ENCODE results near the gene PRKCZ. TPM values are rescaled to one million over a fixed set of nuclear protein-coding genes. Genes with fewer than 3 reads are reported as not detected.
A peak's percentile ranks its signal among the peaks of the same experiment; 100 is the strongest.

The PRKCZ gene
- total RNA-seq, 1 donor from 2014 or later: 33.4 TPM

DNA sequence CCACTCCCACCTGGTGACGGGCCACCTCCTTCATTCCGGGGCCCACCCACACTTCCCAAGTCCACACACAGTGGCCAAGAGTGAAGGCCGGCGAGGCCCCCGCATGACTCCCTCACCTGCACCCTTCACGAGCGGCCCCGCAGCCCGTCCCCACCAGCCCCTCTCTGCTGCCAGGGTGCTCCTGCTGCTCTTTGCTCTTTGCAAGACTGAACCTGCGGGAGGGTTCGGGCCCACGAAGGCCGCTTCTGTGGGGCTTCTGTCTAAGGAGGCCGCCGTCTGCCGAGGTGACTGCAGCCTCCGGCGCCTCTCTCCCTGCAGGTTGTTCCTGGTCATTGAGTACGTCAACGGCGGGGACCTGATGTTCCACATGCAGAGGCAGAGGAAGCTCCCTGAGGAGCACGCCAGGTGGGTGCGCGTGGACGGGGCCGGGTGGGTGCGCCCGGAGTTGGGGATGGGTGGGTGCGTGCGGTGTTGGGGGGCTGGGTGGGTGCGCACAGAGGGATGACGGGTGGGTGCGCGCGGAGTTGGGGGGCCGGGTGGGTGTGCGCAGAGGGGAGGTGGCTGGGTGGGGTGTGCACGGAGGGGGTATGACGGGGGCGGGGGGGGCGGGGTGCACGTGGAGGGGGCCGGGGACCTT is 119.1 kb downstream of the PRKCZ start:
- no peaks in the 10 kb centered on the region for H3K36me3 Mint-ChIP-seq
- Histone ChIP-seq H3K9me3 (ENCODE audit: low read depth) (no peaks in the 10 kb centered on the region), H3K27me3 (no peaks in the 10 kb centered on the region), H3K4me3 (no peak overlapping the region), H2AFZ (replicated peaks) (no peak overlapping the region), H4K20me1 (ENCODE audit: low read depth) (peaks cover 3% of the 10 kb centered on the region), H3K9ac (no peak overlapping the region), H3K79me2 (ENCODE audit: low read depth) (no peaks in the 10 kb centered on the region), H3K4me1 (no peaks in the 10 kb centered on the region), H3K36me3 (no peaks in the 10 kb centered on the region), H3K4me2 (no peak overlapping the region), H3F3A (ENCODE audit: low read depth) (peaks cover 3% of the 10 kb centered on the region), H3K27ac (no peak overlapping the region)
- no peak overlapping the region for H3K27ac Mint-ChIP-seq
- H3K4me3 Mint-ChIP-seq: no peak overlapping the region
- H3K4me1 Mint-ChIP-seq: no peaks in the 10 kb centered on the region
- no peak for DNase-seq (ENCODE audit: low spot score)
- no peaks in the 10 kb centered on the region for H3K9me3 Mint-ChIP-seq
- TF ChIP-seq EZH2phosphoT487 (IDR thresholded peaks at IDR 0.05) (no peak), EZH2 (IDR thresholded peaks at IDR 0.05) (no peak)
- TF ChIP-seq, protein P1, sequence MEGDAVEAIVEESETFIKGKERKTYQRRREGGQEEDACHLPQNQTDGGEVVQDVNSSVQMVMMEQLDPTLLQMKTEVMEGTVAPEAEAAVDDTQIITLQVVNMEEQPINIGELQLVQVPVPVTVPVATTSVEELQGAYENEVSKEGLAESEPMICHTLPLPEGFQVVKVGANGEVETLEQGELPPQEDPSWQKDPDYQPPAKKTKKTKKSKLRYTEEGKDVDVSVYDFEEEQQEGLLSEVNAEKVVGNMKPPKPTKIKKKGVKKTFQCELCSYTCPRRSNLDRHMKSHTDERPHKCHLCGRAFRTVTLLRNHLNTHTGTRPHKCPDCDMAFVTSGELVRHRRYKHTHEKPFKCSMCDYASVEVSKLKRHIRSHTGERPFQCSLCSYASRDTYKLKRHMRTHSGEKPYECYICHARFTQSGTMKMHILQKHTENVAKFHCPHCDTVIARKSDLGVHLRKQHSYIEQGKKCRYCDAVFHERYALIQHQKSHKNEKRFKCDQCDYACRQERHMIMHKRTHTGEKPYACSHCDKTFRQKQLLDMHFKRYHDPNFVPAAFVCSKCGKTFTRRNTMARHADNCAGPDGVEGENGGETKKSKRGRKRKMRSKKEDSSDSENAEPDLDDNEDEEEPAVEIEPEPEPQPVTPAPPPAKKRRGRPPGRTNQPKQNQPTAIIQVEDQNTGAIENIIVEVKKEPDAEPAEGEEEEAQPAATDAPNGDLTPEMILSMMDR (IDR thresholded peaks at IDR 0.05): no peak
- H3K27me3 Mint-ChIP-seq (ENCODE audit: insufficient read depth, low read depth): peaks cover 2% of the 10 kb centered on the region

DNA sequence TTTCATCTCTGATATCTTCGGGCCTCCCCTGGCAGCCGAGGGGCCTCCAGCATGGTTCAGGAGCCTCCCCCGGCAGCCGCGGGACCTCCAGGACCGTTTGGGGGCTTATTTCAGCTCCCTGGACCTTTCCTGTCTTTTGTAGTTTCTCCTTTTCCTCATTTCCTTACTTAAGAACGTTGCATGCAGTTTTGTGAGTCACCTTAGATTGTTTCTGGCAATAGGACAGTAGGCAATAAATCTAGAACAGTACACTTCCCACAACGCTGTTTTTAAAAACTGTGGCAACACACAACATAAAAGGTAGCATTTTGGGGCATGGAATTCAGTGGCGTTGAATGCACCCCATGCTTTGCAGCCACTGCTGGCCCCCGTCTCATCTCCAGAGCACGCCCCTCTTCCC is 120.0 kb downstream of the PRKCZ start:
- no peak overlapping the region for H2AFZ ChIP-seq (replicated peaks)
- no peaks in the 10 kb centered on the region for H3K4me1 Mint-ChIP-seq
- TF ChIP-seq EZH2 (IDR thresholded peaks at IDR 0.05): no peak
- TF ChIP-seq, protein P1 (IDR thresholded peaks at IDR 0.05): no peak
- no peak for TF ChIP-seq EZH2phosphoT487 (IDR thresholded peaks at IDR 0.05)
- no peaks in the 10 kb centered on the region for H3K9me3 ChIP-seq (ENCODE audit: low read depth)
- no peak overlapping the region for H3K27ac ChIP-seq
- no peak overlapping the region for H3K4me2 ChIP-seq
- H3K9me3 Mint-ChIP-seq: no peaks in the 10 kb centered on the region
- peaks cover 3% of the 10 kb centered on the region for H4K20me1 ChIP-seq (ENCODE audit: low read depth)
- no peak for DNase-seq (ENCODE audit: low spot score)
- H3K27me3 Mint-ChIP-seq (ENCODE audit: insufficient read depth, low read depth): peaks cover 3% of the 10 kb centered on the region
- H3K27ac Mint-ChIP-seq: peak overlapping the region; percentile 80
- no peaks in the 10 kb centered on the region for H3K79me2 ChIP-seq (ENCODE audit: low read depth)
- H3K27me3 ChIP-seq: no peaks in the 10 kb centered on the region
- H3K36me3 Mint-ChIP-seq: no peaks in the 10 kb centered on the region
- no peak overlapping the region for H3K9ac ChIP-seq
- no peaks in the 10 kb centered on the region for H3K4me1 ChIP-seq
- no peaks in the 10 kb centered on the region for H3K36me3 ChIP-seq
- H3K4me3 ChIP-seq: no peak overlapping the region
- peaks cover 3% of the 10 kb centered on the region for H3F3A ChIP-seq (ENCODE audit: low read depth)
- H3K4me3 Mint-ChIP-seq: no peak overlapping the region

- H2AFZ ChIP-seq (replicated peaks): no peak overlapping the region
- DNase-seq (ENCODE audit: low spot score): no peak
- H3K4me3 Mint-ChIP-seq: no peak overlapping the region
- H3K4me1 Mint-ChIP-seq: no peaks in the 10 kb centered on the region
- H3K27me3 Mint-ChIP-seq (ENCODE audit: insufficient read depth, low read depth): peaks cover 3% of the 10 kb centered on the region
- no peaks in the 10 kb centered on the region for H3K9me3 ChIP-seq (ENCODE audit: low read depth)
- H3K79me2 ChIP-seq (ENCODE audit: low read depth): no peaks in the 10 kb centered on the region
- TF ChIP-seq, protein P1 (IDR thresholded peaks at IDR 0.05): no peak
- TF ChIP-seq EZH2phosphoT487 (IDR thresholded peaks at IDR 0.05): no peak
- H3F3A ChIP-seq (ENCODE audit: low read depth): peaks cover 3% of the 10 kb centered on the region
- H4K20me1 ChIP-seq (ENCODE audit: low read depth): no peaks in the 10 kb centered on the region
- no peaks in the 10 kb centered on the region for H3K36me3 Mint-ChIP-seq
- no peak overlapping the region for H3K4me2 ChIP-seq
- H3K9ac ChIP-seq: no peak overlapping the region
- H3K36me3 ChIP-seq: no peaks in the 10 kb centered on the region
- no peaks in the 10 kb centered on the region for H3K27me3 ChIP-seq
- H3K27ac ChIP-seq: no peak overlapping the region
- H3K4me3 ChIP-seq: no peak overlapping the region
- no peaks in the 10 kb centered on the region for H3K4me1 ChIP-seq
- H3K27ac Mint-ChIP-seq: no peak overlapping the region
- no peaks in the 10 kb centered on the region for H3K9me3 Mint-ChIP-seq
These were observed 121.8 kb downstream of the PRKCZ start for GRCh38 chr1:2172012-2172411.

Measured in neural progenitor cell (in vitro differentiated cells).